Body of pancreas (tissue), 4 donors: Measurements from ENCODE around the gene DAP. TPM values are rescaled to one million over a fixed set of nuclear protein-coding genes. Genes with fewer than 3 reads are reported as not detected.

Source experiments
- ATAC-seq: fragments of 150-250 bp; one replicate; pipeline ENCODE4 v1.9.1; 2016
- DNase-seq, 4 donors: peaks; one replicate each; pipeline ENCODE4 v3.0.0-alpha.2; 2019
- H3K27ac ChIP-seq, 4 donors: fragments of 200-600 bp; sonication (generic); 1 replicate in 3 of 4; 2 replicates in 1 of 4; pipeline versions ENCODE4 v1.5.1 to v1.6.1; 2016 to 2019; ENCODE audit warnings: mild to moderate bottlenecking in 1 of 4, mixed read lengths in 1 of 4, moderate library complexity in 1 of 4
- H3K27me3 ChIP-seq, 2 donors: fragments of 200-600 bp; sonication (generic); one replicate each; pipeline ENCODE4 v1.6.0; 2016; ENCODE audit warnings: mild to moderate bottlenecking in 1 of 2
- H3K36me3 ChIP-seq, 2 donors: fragments of 200-600 bp; sonication (generic); replicated peaks in 1 of 2; 2 replicates each; pipeline ENCODE4 v1.5.1; 2016; ENCODE audit warnings: low read depth in 2 of 2; ENCODE audit not compliant: insufficient read depth in 1 of 2
- H3K4me1 ChIP-seq: fragments of 200-600 bp; sonication (generic); one replicate; pipeline ENCODE4 v1.6.0; 2016
- H3K4me3 ChIP-seq, 2 donors: fragments of 200-600 bp; sonication (generic); 1 replicate in 1 of 2; 2 replicates in 1 of 2; pipeline ENCODE4 v1.5.1; 2016 to 2019
- H3K9me3 ChIP-seq, 3 donors: fragments of 200-600 bp; sonication (generic); 1 replicate in 2 of 3; 2 replicates in 1 of 3; pipeline ENCODE4 v1.5.1; 2016
- CTCF ChIP-seq, 7 experiments: fragments of 450-650 bp in 4 of 7; fragments of 200-600 bp in 3 of 7; sonication (generic) in 3 of 7; IDR thresholded peaks; one replicate each; pipeline ENCODE4 v1.5.1; 2016 to 2019; ENCODE audit warnings: antibody characterized with exemption in 7 of 7
- POLR2A ChIP-seq, 3 donors: fragments of 450-650 bp; IDR thresholded peaks; one replicate each; pipeline ENCODE4 v1.6.1; 2016; ENCODE audit warnings: antibody characterized with exemption in 3 of 3, mild to moderate bottlenecking in 2 of 3
- WGBS, 2 donors: methylation state at CpG; one replicate each; pipeline ENCODE4 v1.1.5; 2017; 5-methylcytosine and 5-hydroxymethylcytosine counted together
- intact Hi-C: fragments of 100-400 bp; cut with DNase I; formaldehyde crosslinking; loops from one replicate; pipeline ENCODE4 v1.15.1; 2023
- total RNA-seq, 2 donors: library from RNA; depleted of rRNA; stranded (reverse); fragments of >200 nt; gene quantifications; one replicate each; pipeline ENCODE4 v1.1.0, GENCODE V29; 2016

The DAP gene
- total RNA-seq, 2 donors from 2014 or later: 93.6 to 112 TPM

GRCh38 chr5:10740384-10740783 lies 20.6 kb downstream of the DAP start:
- H3K9me3 ChIP-seq: peaks cover 0 to 6% (median 0%) of the 10 kb centered on the region in 3 donors
- intact Hi-C loops: no loop called here
- H3K36me3 ChIP-seq: peaks cover 0 to 4% of the 10 kb centered on the region in 2 donors
- no peaks in the 10 kb centered on the region for H3K27me3 ChIP-seq
- DNase-seq: no peak
- no peak for ATAC-seq
- H3K4me1 ChIP-seq: peaks cover 77% of the 10 kb centered on the region
- no peak overlapping the region for H3K27ac ChIP-seq
- 77 to 96% methylated on average over 2 of the region's 2 CpGs for WGBS, 2 donors
- TF ChIP-seq CTCF (IDR thresholded peaks at IDR 0.05) (no peak), POLR2A (IDR thresholded peaks at IDR 0.05) (no peak)
- no peak overlapping the region for H3K4me3 ChIP-seq

DNA sequence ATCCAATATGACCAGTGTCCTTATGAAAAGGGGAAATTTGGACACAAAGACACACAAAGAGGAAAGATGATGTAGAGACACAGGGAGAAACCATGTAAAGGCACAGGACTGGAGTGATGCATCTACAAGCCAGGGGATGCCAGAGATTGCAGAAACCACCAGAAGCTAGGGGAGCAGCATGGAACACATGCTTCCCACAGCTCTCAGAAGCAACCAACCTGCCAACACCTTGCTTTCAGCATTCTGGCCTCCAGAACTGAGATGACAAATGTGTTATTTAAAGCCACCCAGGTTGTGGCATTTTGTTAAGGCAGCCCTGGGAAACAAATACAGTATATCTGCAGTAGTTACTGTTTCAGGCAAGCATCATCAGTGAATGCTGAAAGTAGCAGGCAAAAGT lies 23.2 kb downstream of the DAP start:
- no peaks in the 10 kb centered on the region for H3K27me3 ChIP-seq
- ATAC-seq (no peak), DNase-seq (no peak)
- H3K9me3 ChIP-seq: no peaks in the 10 kb centered on the region
- intact Hi-C loops: no loop called here
- H3K4me3 ChIP-seq: no peak overlapping the region
- no peak for TF ChIP-seq POLR2A (IDR thresholded peaks at IDR 0.05)
- no peak for TF ChIP-seq CTCF (IDR thresholded peaks at IDR 0.05)
- no peaks in the 10 kb centered on the region for H3K36me3 ChIP-seq
- peak overlapping the region in 2 of 4 donors; percentile 71 to 77 for H3K27ac ChIP-seq
- H3K4me1 ChIP-seq: peaks cover 78% of the 10 kb centered on the region

DNA sequence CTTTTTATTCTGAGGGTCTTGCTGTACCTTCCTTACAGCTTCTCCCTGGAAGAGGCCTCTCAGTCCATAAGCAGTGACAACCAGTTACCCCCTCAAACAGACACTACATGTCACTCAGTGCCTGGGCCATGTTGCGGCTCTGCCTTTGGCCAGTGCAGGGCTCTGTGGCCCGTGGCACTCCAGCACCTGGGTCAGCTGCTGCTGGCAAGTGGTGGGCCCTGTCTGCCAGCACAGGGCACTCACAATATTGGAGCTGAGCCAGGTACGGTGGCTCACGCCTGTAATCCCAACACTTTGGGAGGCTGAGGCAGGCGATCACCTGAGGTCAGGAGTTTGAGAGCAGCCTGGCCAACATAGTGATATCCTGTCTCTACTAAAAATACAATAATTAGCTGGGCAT lies 24.2 kb downstream of the DAP start:
- Histone ChIP-seq H3K4me1 (peaks cover 72% of the 10 kb centered on the region), H3K36me3 (peaks cover 0 to 6% of the 10 kb centered on the region in 2 donors), H3K4me3 (no peak overlapping the region), H3K9me3 (no peaks in the 10 kb centered on the region), H3K27ac (peak overlapping the region; percentile 68 to 77 (median 70)), H3K27me3 (no peaks in the 10 kb centered on the region)
- intact Hi-C loops: no loop called here
- 50 to 60% methylated on average over 2 to 5 of the region's 5 CpGs for WGBS, 2 donors
- ATAC-seq: no peak
- peak in 3 of 4 donors; percentile 30 to 46 (median 42) for DNase-seq
- TF ChIP-seq POLR2A (IDR thresholded peaks at IDR 0.05): no peak
- no peak for TF ChIP-seq CTCF (IDR thresholded peaks at IDR 0.05)

- Histone ChIP-seq H3K4me1 (peaks cover 74% of the 10 kb centered on the region), H3K9me3 (no peaks in the 10 kb centered on the region), H3K27ac (peak overlapping the region; percentile 68 to 77 (median 70)), H3K4me3 (no peak overlapping the region), H3K27me3 (no peaks in the 10 kb centered on the region), H3K36me3 (peaks cover 0 to 7% of the 10 kb centered on the region in 2 donors)
- no peak for ATAC-seq
- 21 to 35% methylated on average over 7 to 11 of the region's 11 CpGs for WGBS, 2 donors
- intact Hi-C loops: no loop called here
- no peak for DNase-seq
- TF ChIP-seq POLR2A (IDR thresholded peaks at IDR 0.05) (no peak), CTCF (IDR thresholded peaks at IDR 0.05) (no peak)
These were observed 24.7 kb downstream of the DAP start for GRCh38 chr5:10736354-10736753.

DNA sequence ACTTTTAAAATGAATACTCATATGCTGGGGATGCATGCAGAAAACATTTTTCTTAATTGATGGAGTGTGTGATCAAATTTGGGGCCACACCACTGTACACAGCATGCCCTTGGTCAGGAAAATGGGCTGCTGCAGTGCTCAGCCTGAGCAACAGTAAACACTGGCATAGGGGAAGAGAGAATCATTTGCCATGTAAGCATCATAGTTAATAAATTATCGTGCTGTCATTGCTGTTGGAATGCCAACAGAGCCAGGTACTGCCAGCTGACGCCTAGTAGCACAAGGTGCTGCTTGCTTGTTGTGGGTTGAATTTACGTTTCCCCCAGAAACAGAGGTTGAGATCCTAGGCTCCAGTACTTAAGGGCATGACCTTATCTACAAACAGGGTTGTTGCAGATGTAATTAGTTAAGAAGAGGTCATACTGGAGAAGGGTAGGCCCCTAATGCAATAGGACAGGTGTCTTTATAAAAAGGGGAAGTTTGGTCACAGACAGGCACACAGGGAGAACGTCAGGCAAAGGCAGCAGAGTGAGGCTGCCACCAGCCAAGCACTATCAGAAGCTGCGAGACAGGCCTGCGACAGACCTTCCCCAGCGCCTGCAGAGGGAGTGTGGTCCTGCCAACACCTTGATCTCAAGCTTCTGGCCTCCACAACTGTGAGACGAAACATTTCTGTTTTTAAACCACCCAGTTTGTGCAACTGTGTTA lies 25.3 kb downstream of the DAP start:
- WGBS, 2 donors: 21 to 28% methylated on average over 8 of the region's 8 CpGs

More for the DNA sequence above, 25.3 kb downstream of the DAP start:
- H3K27ac ChIP-seq: peak overlapping the region; percentile 68 to 77 (median 70)
- H3K4me1 ChIP-seq: peaks cover 75% of the 10 kb centered on the region
- H3K9me3 ChIP-seq: no peaks in the 10 kb centered on the region
- TF ChIP-seq CTCF (IDR thresholded peaks at IDR 0.05) (peak in 3 of 7 experiments; percentile 18 to 25 (median 24)), POLR2A (IDR thresholded peaks at IDR 0.05) (no peak)
- ATAC-seq (peak; percentile 73), DNase-seq (peak; percentile 53 to 60 (median 58))
- H3K4me3 ChIP-seq: no peak overlapping the region
- intact Hi-C loops: no loop called here
- no peaks in the 10 kb centered on the region for H3K27me3 ChIP-seq
- H3K36me3 ChIP-seq: peaks cover 0 to 7% of the 10 kb centered on the region in 2 donors
